K562 (cell line): ENCODE results near the gene POLR3GL. TPM values are rescaled to one million over a fixed set of nuclear protein-coding genes. Genes with fewer than 3 reads are reported as not detected.

Source experiments
- AFF4 ChIP-seq: sonication (generic); formaldehyde crosslinking; IDR thresholded peaks from 2 replicates; pipeline ENCODE4 v1.8.0; 2023; ENCODE audit warnings: mild to moderate bottlenecking, missing genetic modification reagents
- ARHGAP35 ChIP-seq: fragments of 450-650 bp; IDR thresholded peaks from 2 replicates; pipeline ENCODE4 v1.6.1; 2018; ENCODE audit not compliant: partially characterized antibody
- BCOR ChIP-seq: fragments of 450-650 bp; IDR thresholded peaks from 2 replicates; pipeline ENCODE4 v1.6.1; 2016
- E2F4 ChIP-seq: sonication (generic); formaldehyde crosslinking; IDR thresholded peaks from 2 replicates; pipeline ENCODE4 v1.8.0; 2022; ENCODE audit warnings: mild to moderate bottlenecking, low read depth, missing genetic modification reagents
- FOXK1 ChIP-seq: sonication (generic); formaldehyde crosslinking; IDR thresholded peaks from 2 replicates; pipeline ENCODE4 v1.8.0; 2022; ENCODE audit warnings: missing genetic modification reagents, mild to moderate bottlenecking, borderline replicate concordance
- FOXM1 ChIP-seq, 2 experiments: fragments of 450-650 bp in 1 of 2; sonication (generic) in 1 of 2; formaldehyde crosslinking in 1 of 2; IDR thresholded peaks; 2 replicates each; pipeline versions ENCODE4 v1.6.1 to v1.9.0; 2017 to 2022; ENCODE audit warnings: low read depth in 2 of 2, mild to moderate bottlenecking in 2 of 2, missing genetic modification reagents in 1 of 2, moderate library complexity in 1 of 2
- GTF2E2 ChIP-seq: fragments of 200-800 bp; sonication (Bioruptor generic); IDR thresholded peaks from 2 replicates; pipeline ENCODE4 v1.6.1; 2016; ENCODE audit warnings: missing genetic modification characterization, missing compliant biosample characterization
- KDM5B ChIP-seq: fragments of 200-600 bp; sonication (generic); IDR thresholded peaks from 2 replicates; pipeline ENCODE4 v1.6.1; 2012; ENCODE audit warnings: low read depth, mild to moderate bottlenecking, moderate library complexity, low read length, control low read depth, inconsistent platforms; ENCODE audit not compliant: insufficient replicate concordance
- KLF10 ChIP-seq: fragments of 250-450 bp; sonication (Bioruptor Pico); IDR thresholded peaks from 2 replicates; pipeline ENCODE4 v1.6.1; 2021; ENCODE audit warnings: matching md5 sums
- NFIC ChIP-seq: fragments of 450-650 bp; IDR thresholded peaks from 2 replicates; pipeline ENCODE4 v1.6.1; 2017; ENCODE audit warnings: mild to moderate bottlenecking, inconsistent platforms
- REST ChIP-seq, 2 experiments: fragments of 450-650 bp; formaldehyde crosslinking in 1 of 2; IDR thresholded peaks; 2 replicates each; pipeline versions ENCODE4 v1.4.0 to v1.6.1; 2014 to 2020; ENCODE audit warnings: mild to moderate bottlenecking in 2 of 2, borderline replicate concordance in 1 of 2, low read depth in 1 of 2
- TEAD1 ChIP-seq, 2 experiments: fragments of 450-650 bp in 1 of 2; sonication (generic) in 1 of 2; formaldehyde crosslinking; IDR thresholded peaks; 2 replicates each; pipeline versions ENCODE4 v1.4.0 to v1.8.0; 2020 to 2022; ENCODE audit warnings: mild to moderate bottlenecking in 2 of 2, missing genetic modification reagents in 1 of 2
- TRIM28 ChIP-seq: fragments of 450-650 bp; IDR thresholded peaks from 2 replicates; pipeline ENCODE4 v1.6.1; 2017
- ZBTB1 ChIP-seq: sonication (generic); formaldehyde crosslinking; IDR thresholded peaks from 2 replicates; pipeline ENCODE4 v1.8.1; 2023; ENCODE audit warnings: missing genetic modification reagents, low read depth, mild to moderate bottlenecking, borderline replicate concordance
- ZBTB17 ChIP-seq: fragments of 450-650 bp; formaldehyde crosslinking; IDR thresholded peaks from 2 replicates; pipeline ENCODE4 v1.4.0; 2020; ENCODE audit warnings: mild to moderate bottlenecking
- polyA plus RNA-seq, 8 experiments: library from polyadenylated mRNA; depleted of rRNA in 4 of 8; stranded (reverse) in 5 of 8; unstranded in 3 of 8; fragments of >200 nt; fragmentation: Nextera tagmentation in 2 of 8; fragmentation: Illumina TruSeq in 1 of 8; extraction: Ambion mirVana in 2 of 8; extraction: Trizol in 1 of 8; gene quantifications; 2 replicates each; pipeline versions ENCODE4 v1.2.1 to v1.2.3, GENCODE V29; 2011 to 2014; ENCODE audit warnings: inconsistent platforms in 1 of 8, missing spikeins in 1 of 8
- total RNA-seq, 7 experiments: library from RNA; depleted of rRNA in 6 of 7; stranded (reverse); fragments of >200 nt in 6 of 7; fragmentation: Illumina TruSeq in 2 of 7; extraction: Trizol in 2 of 7; gene quantifications; 2 replicates each; pipeline versions ENCODE4 v1.2.1 to v1.2.3, GENCODE V29; 2011 to 2021; ENCODE audit warnings: low replicate concordance in 1 of 7

POLR3GL gene
- total and polyA plus RNA-seq, 9 of the 15 experiments (the other 6 are each of a cell fraction or from before 2014, with no cell fraction given), result 14.6 to 48.4 (median 38.2) TPM

GRCh38 chr1:145990249-145990855, 25.9 kb downstream of the POLR3GL start (continued):
- TF ChIP-seq REST (IDR thresholded peaks at IDR 0.05; ENCODE audit: borderline replicate concordance) (no peak), REST (CRISPR knock-in tag; IDR thresholded peaks at IDR 0.05; ENCODE audit: low read depth) (0 out of 2 replicates have a peak, but pooled peaks have one; percentile 23), FOXK1 (CRISPR knock-in tag) (no peak), ARHGAP35 (no peak), BCOR (no peak), NFIC (no peak), FOXM1 (IDR thresholded peaks at IDR 0.05; ENCODE audit: low read depth) (no peak), FOXM1 (CRISPR knock-in tag; IDR thresholded peaks at IDR 0.05; ENCODE audit: low read depth) (no peak), TRIM28 (no peak), KDM5B (peak; percentile 46), KLF10 (peak; percentile 88), E2F4 (CRISPR knock-in tag) (no peak), GTF2E2 (tag) (no peak), ZBTB17 (CRISPR knock-in tag) (no peak), AFF4 (CRISPR knock-in tag) (no peak), ZBTB1 (CRISPR knock-in tag) (no peak), TEAD1 (CRISPR knock-in tag; IDR thresholded peaks at IDR 0.05) (no peak)
